ENCODE data around the gene NRDE2. TPM values are rescaled to one million over a fixed set of nuclear protein-coding genes. Genes with fewer than 3 reads are reported as not detected.

NRDE2 gene
- polyA plus RNA-seq, 1 donor from 2014 or later, result 9.5 TPM

DNA sequence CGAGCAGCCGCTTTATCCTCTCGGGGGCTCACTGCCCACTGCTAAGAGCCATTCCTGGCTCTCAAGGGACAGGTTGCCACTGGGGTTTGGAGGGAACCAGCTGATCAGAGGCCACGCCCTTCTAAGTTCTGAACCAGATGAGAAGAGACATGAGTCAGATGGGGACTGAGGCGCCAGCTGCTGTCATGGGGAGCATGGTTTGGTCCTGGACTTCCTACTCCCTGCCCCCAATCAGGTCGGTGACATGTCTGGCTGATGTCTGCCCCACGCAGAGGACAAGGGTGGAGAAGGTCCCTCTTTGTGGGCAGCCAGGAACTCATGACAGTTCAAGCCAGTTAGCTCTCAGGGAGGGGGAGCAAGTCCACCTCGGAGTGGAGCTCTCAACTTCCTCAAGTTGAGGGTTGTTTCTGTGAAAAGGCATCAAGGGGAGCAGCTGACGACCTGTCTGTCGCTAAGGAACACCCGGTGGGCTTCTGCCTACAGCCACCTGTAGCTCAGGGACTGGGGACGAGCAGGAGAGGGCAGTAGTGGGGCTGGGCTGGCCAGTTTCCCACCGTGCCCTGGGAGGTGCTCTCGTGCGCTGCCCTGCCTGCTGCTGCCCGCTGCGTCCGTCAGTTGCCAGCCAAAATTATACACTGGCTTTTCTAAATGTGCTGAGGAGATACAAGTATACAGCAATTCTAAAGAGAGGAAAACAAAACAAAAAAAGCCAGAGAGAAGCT lies 54.9 kb downstream of the NRDE2 start:
- Histone ChIP-seq H3K9ac (ENCODE audit: low read length) (no peak overlapping the region), H3K4me3 (ENCODE audit: low read length) (no peak overlapping the region), H3K27me3 (ENCODE audit: insufficient read depth, low read depth, low read length) (no peaks in the 10 kb centered on the region), H2AFZ (ENCODE audit: low read depth, low read length) (no peak overlapping the region), H3F3A (ENCODE audit: insufficient read depth, low read length, poor library complexity, severe bottlenecking) (no peaks in the 10 kb centered on the region), H3K27ac (ENCODE audit: low read length) (no peak overlapping the region), H3K36me3 (ENCODE audit: insufficient read depth, low read length) (no peaks in the 10 kb centered on the region), H4K20me1 (ENCODE audit: insufficient read depth) (no peaks in the 10 kb centered on the region), H3K79me2 (replicated peaks; ENCODE audit: insufficient read depth, low read length) (no peaks in the 10 kb centered on the region), H3K9me3 (ENCODE audit: low read length) (no peaks in the 10 kb centered on the region), H3K4me2 (ENCODE audit: low read length) (no peak overlapping the region), H3K9me2 (ENCODE audit: insufficient read depth, low read length) (no peaks in the 10 kb centered on the region)
- TF ChIP-seq TAF1 (IDR thresholded peaks at IDR 0.05; ENCODE audit: low read depth), result no peak
- no peak for TF ChIP-seq EZH2 (IDR thresholded peaks at IDR 0.05; ENCODE audit: borderline replicate concordance, insufficient read depth, low read length, poor library complexity, severe bottlenecking)
- no peak for TF ChIP-seq RAD21 (conservative IDR thresholded peaks at IDR 0.05)
- TF ChIP-seq POLR2AphosphoS5 (IDR thresholded peaks at IDR 0.05), result no peak
- TF ChIP-seq EP300 (conservative IDR thresholded peaks at IDR 0.05; ENCODE audit: poor library complexity, severe bottlenecking), result no peak
- TF ChIP-seq, protein P1, sequence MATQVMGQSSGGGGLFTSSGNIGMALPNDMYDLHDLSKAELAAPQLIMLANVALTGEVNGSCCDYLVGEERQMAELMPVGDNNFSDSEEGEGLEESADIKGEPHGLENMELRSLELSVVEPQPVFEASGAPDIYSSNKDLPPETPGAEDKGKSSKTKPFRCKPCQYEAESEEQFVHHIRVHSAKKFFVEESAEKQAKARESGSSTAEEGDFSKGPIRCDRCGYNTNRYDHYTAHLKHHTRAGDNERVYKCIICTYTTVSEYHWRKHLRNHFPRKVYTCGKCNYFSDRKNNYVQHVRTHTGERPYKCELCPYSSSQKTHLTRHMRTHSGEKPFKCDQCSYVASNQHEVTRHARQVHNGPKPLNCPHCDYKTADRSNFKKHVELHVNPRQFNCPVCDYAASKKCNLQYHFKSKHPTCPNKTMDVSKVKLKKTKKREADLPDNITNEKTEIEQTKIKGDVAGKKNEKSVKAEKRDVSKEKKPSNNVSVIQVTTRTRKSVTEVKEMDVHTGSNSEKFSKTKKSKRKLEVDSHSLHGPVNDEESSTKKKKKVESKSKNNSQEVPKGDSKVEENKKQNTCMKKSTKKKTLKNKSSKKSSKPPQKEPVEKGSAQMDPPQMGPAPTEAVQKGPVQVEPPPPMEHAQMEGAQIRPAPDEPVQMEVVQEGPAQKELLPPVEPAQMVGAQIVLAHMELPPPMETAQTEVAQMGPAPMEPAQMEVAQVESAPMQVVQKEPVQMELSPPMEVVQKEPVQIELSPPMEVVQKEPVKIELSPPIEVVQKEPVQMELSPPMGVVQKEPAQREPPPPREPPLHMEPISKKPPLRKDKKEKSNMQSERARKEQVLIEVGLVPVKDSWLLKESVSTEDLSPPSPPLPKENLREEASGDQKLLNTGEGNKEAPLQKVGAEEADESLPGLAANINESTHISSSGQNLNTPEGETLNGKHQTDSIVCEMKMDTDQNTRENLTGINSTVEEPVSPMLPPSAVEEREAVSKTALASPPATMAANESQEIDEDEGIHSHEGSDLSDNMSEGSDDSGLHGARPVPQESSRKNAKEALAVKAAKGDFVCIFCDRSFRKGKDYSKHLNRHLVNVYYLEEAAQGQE (IDR thresholded peaks at IDR 0.05; ENCODE audit: borderline replicate concordance), result no peak
- TF ChIP-seq SMC3 (conservative IDR thresholded peaks at IDR 0.05; ENCODE audit: poor library complexity), result no peak
- no peak for TF ChIP-seq MXI1 (conservative IDR thresholded peaks at IDR 0.05; ENCODE audit: poor library complexity, severe bottlenecking)

DNA sequence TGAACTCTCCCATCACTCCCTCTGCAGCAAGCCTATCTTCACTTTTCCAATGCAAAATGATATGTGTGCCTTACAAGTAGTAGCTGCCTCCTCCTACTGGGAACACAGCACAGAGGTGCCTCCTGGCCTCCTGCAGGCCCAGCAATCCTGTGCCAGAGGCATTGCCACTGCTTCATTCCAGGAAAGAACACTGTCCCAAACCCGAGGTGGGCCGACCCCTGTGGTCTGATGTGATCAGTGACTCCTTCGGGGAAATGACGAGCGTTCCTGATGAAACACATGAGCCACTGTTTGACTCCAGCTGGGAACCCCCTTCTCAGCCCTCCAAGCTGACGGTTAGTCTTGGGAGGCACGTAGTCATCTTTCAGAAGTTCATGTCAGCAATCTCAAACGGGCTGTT lies 55.9 kb downstream of the NRDE2 start:
- Histone ChIP-seq H3K4me3 (ENCODE audit: low read length) (no peak overlapping the region), H3K9ac (ENCODE audit: low read length) (no peak overlapping the region), H3K79me2 (replicated peaks; ENCODE audit: insufficient read depth, low read length) (no peaks in the 10 kb centered on the region), H3K4me2 (ENCODE audit: low read length) (no peak overlapping the region), H3K27ac (ENCODE audit: low read length) (no peak overlapping the region), H4K20me1 (ENCODE audit: insufficient read depth) (no peaks in the 10 kb centered on the region), H3K36me3 (ENCODE audit: insufficient read depth, low read length) (peaks cover 8% of the 10 kb centered on the region), H3K27me3 (ENCODE audit: insufficient read depth, low read depth, low read length) (no peaks in the 10 kb centered on the region), H3K9me3 (ENCODE audit: low read length) (no peaks in the 10 kb centered on the region), H3K9me2 (ENCODE audit: insufficient read depth, low read length) (no peaks in the 10 kb centered on the region), H3F3A (ENCODE audit: insufficient read depth, low read length, poor library complexity, severe bottlenecking) (no peaks in the 10 kb centered on the region), H2AFZ (ENCODE audit: low read depth, low read length) (no peak overlapping the region)
- TF ChIP-seq TAF1 (IDR thresholded peaks at IDR 0.05; ENCODE audit: low read depth) (no peak), EP300 (conservative IDR thresholded peaks at IDR 0.05; ENCODE audit: poor library complexity, severe bottlenecking) (no peak), MXI1 (conservative IDR thresholded peaks at IDR 0.05; ENCODE audit: poor library complexity, severe bottlenecking) (no peak), EZH2 (IDR thresholded peaks at IDR 0.05; ENCODE audit: borderline replicate concordance, insufficient read depth, low read length, poor library complexity, severe bottlenecking) (no peak), RAD21 (conservative IDR thresholded peaks at IDR 0.05) (no peak), SMC3 (conservative IDR thresholded peaks at IDR 0.05; ENCODE audit: poor library complexity) (no peak), POLR2AphosphoS5 (IDR thresholded peaks at IDR 0.05) (no peak)
- TF ChIP-seq, protein P2, sequence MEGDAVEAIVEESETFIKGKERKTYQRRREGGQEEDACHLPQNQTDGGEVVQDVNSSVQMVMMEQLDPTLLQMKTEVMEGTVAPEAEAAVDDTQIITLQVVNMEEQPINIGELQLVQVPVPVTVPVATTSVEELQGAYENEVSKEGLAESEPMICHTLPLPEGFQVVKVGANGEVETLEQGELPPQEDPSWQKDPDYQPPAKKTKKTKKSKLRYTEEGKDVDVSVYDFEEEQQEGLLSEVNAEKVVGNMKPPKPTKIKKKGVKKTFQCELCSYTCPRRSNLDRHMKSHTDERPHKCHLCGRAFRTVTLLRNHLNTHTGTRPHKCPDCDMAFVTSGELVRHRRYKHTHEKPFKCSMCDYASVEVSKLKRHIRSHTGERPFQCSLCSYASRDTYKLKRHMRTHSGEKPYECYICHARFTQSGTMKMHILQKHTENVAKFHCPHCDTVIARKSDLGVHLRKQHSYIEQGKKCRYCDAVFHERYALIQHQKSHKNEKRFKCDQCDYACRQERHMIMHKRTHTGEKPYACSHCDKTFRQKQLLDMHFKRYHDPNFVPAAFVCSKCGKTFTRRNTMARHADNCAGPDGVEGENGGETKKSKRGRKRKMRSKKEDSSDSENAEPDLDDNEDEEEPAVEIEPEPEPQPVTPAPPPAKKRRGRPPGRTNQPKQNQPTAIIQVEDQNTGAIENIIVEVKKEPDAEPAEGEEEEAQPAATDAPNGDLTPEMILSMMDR (IDR thresholded peaks at IDR 0.05; ENCODE audit: poor library complexity, severe bottlenecking), result no peak
- TF ChIP-seq, protein P1 (IDR thresholded peaks at IDR 0.05; ENCODE audit: borderline replicate concordance), result no peak

Measured in neural cell (in vitro differentiated cells).